ENCODE data around the gene NOSIP. TPM values are rescaled to one million over a fixed set of nuclear protein-coding genes. Genes with fewer than 3 reads are reported as not detected.

Gene NOSIP
- polyA plus RNA-seq, 4 donors: 51.8 to 181 (median 134) TPM

DNA sequence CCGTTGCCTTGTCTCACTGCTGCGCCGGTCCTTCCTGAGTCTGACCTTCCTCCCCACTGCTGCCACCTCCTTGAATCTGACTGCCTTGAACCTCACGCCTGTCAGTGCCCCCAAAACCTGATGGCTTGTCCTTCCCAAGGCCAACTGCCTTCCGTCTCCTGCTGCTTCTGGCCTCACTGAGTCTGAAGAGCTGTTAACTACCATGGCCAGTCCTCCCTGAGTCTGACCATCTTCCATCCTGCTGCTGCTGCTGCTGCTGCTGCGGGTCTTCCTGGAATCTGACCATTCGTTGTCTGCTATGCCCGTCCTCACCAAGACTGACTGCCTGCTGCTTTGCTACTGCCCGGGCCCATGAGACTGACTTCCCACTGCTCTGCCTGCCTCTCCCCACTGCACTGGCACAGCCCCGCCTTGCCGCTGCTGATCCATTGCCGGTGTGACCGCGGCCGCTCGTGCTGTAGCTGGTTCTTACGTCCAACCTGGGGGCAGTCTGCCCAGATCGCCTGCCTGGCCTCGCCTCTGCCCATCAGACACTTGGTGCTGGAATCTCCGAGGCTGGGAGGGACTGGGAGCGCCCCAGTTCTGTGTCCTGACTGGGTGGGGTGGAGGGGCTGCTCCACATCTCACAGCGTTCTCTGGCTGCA, 55.4 kb downstream of the NOSIP start:
- H3K36me3 ChIP-seq (ENCODE audit: control insufficient read depth in 3 of 3, insufficient read depth in 2 of 3, low read depth in 1 of 3, low read length in 3 of 3): peaks cover 2 to 93% (median 7%) of the 10 kb centered on the region in 3 donors
- no peak for FAIRE-seq

DNA sequence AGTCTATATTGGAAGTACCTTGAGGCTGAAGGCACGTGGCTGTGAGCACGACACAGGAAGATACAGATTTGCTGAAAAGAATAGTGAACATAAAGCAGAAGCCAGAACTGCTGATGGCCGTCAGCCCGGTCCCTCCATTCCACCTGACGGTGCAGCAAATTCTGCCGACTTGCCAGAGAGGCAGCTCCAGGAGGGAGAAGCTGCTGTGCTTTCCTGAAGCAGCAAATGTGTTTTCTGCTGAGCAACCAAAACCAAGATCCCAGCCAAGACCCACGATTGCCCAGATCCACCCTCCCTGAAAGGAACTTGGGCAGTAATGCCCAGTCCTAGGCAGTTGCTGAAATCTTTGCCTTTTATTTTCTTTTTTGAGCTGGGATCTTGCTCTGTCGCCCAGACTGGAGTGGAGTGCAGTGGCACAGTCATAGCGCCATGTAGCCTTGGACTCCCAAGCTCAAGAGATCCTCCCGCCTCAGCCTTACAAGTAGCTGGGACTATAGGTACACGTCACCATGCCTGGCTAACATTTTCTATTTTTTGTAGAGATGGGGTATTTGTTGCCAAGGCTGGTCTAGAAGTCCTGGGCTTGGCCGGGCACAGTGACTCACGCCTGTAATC, 59.5 kb downstream of the NOSIP start:
- H3K27ac ChIP-seq (ENCODE audit: low read depth in 1 of 3, low read length in 2 of 3): no peak overlapping the region
- H3K4me3 ChIP-seq (ENCODE audit: low read depth in 1 of 3, low read length in 3 of 3): no peak overlapping the region
- FAIRE-seq (no peak), DNase-seq (no peak)
- H3K36me3 ChIP-seq (ENCODE audit: control insufficient read depth in 3 of 3, insufficient read depth in 2 of 3, low read depth in 1 of 3, low read length in 3 of 3): peaks cover 3 to 80% (median 5%) of the 10 kb centered on the region in 3 donors
- no peaks in the 10 kb centered on the region for H3K9me3 ChIP-seq (ENCODE audit: control insufficient read depth in 2 of 2, insufficient read depth in 1 of 2, low read depth in 1 of 2, low read length in 1 of 2)
- WGBS, 3 donors: 82 to 87% (median 83%) methylated on average over 13 of the region's 13 CpGs
- H3K4me1 ChIP-seq (ENCODE audit: control insufficient read depth in 3 of 3, insufficient read depth in 2 of 3, low read depth in 1 of 3, low read length in 2 of 3): peaks cover 0 to 9% (median 0%) of the 10 kb centered on the region in 3 donors
- H3K27me3 ChIP-seq (ENCODE audit: control insufficient read depth in 3 of 3, insufficient read depth in 3 of 3, low read length in 3 of 3): no peaks in the 10 kb centered on the region

More for the DNA sequence above, 55.4 kb downstream of the NOSIP start:
- no peaks in the 10 kb centered on the region for H3K27me3 ChIP-seq (ENCODE audit: control insufficient read depth in 3 of 3, insufficient read depth in 3 of 3, low read length in 3 of 3)
- no peak for DNase-seq
- WGBS, 3 donors: 83 to 86% (median 83%) methylated on average over 22 of the region's 22 CpGs
- H3K9me3 ChIP-seq (ENCODE audit: control insufficient read depth in 2 of 2, insufficient read depth in 1 of 2, low read depth in 1 of 2, low read length in 1 of 2): no peaks in the 10 kb centered on the region
- H3K4me1 ChIP-seq (ENCODE audit: control insufficient read depth in 3 of 3, insufficient read depth in 2 of 3, low read depth in 1 of 3, low read length in 2 of 3): peaks cover 0 to 15% (median 4%) of the 10 kb centered on the region in 3 donors
- no peak overlapping the region for H3K27ac ChIP-seq (ENCODE audit: low read depth in 1 of 3, low read length in 2 of 3)
- H3K4me3 ChIP-seq (ENCODE audit: low read depth in 1 of 3, low read length in 3 of 3): no peak overlapping the region

DNA sequence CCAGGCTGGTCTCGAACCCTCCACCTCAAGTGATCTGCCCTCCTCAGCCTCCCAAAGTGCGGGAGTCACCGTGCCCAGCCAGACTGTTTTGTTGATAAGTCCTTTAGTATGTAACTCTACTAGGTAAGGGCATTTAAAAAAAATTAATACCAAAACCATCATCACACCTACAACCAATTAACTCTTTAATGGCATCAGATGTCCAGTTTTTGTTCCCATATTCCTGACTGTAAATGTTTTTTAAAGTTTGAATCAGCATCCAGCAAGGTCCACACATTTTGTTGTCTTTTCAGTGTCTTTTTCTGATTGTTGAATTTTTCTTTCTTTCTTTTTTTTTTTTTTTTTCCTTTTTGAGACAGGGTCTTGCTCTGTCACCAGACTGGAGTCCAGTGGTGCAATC, 62.3 kb downstream of the NOSIP start:
- no peak for FAIRE-seq

DNA sequence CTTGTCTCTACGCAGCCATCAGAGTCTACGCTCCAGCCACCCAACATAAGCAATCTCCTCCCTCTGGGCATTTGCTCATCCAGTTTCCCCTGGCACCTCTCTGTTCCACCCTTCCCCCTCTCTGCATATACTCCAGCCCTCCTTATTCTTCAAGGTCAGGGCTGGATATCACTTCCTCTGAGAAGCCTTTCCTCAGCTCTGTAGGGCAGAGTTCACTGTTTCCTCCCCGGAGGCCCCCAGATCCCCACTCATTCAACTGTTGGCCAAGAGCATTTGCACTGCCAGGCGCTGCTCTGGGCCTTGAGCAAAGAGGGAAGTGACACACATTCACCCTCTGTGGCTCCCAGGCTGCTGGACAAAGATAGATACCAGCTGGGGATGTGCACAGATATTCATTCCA, 64.6 kb downstream of the NOSIP start:
- no peaks in the 10 kb centered on the region for H3K9me3 ChIP-seq (ENCODE audit: control insufficient read depth in 2 of 2, insufficient read depth in 1 of 2, low read depth in 1 of 2, low read length in 1 of 2)
- H3K27ac ChIP-seq (ENCODE audit: low read depth in 1 of 3, low read length in 2 of 3): peak overlapping the region in 2 of 3 donors; percentile 60 to 94
- peaks cover 0 to 54% (median 3%) of the 10 kb centered on the region in 3 donors for H3K36me3 ChIP-seq (ENCODE audit: control insufficient read depth in 3 of 3, insufficient read depth in 2 of 3, low read depth in 1 of 3, low read length in 3 of 3)
- 11 to 41% (median 21%) methylated on average over 4 of the region's 4 CpGs for WGBS, 3 donors
- H3K4me1 ChIP-seq (ENCODE audit: control insufficient read depth in 3 of 3, insufficient read depth in 2 of 3, low read depth in 1 of 3, low read length in 2 of 3): peaks cover 0 to 33% (median 0%) of the 10 kb centered on the region in 3 donors
- peak overlapping the region in 2 of 3 donors; percentile 25 to 74 for H3K4me3 ChIP-seq (ENCODE audit: low read depth in 1 of 3, low read length in 3 of 3)
- H3K27me3 ChIP-seq (ENCODE audit: control insufficient read depth in 3 of 3, insufficient read depth in 3 of 3, low read length in 3 of 3): no peaks in the 10 kb centered on the region
- no peak for FAIRE-seq
- peak; percentile 75 to 92 for DNase-seq

More for the DNA sequence above, 62.3 kb downstream of the NOSIP start:
- Histone ChIP-seq H3K4me3 (ENCODE audit: low read depth in 1 of 3, low read length in 3 of 3) (no peak overlapping the region), H3K27me3 (ENCODE audit: control insufficient read depth in 3 of 3, insufficient read depth in 3 of 3, low read length in 3 of 3) (no peaks in the 10 kb centered on the region), H3K9me3 (ENCODE audit: control insufficient read depth in 2 of 2, insufficient read depth in 1 of 2, low read depth in 1 of 2, low read length in 1 of 2) (no peaks in the 10 kb centered on the region), H3K36me3 (ENCODE audit: control insufficient read depth in 3 of 3, insufficient read depth in 2 of 3, low read depth in 1 of 3, low read length in 3 of 3) (peaks cover 1 to 75% (median 3%) of the 10 kb centered on the region in 3 donors), H3K4me1 (ENCODE audit: control insufficient read depth in 3 of 3, insufficient read depth in 2 of 3, low read depth in 1 of 3, low read length in 2 of 3) (peaks cover 0 to 15% (median 0%) of the 10 kb centered on the region in 3 donors), H3K27ac (ENCODE audit: low read depth in 1 of 3, low read length in 2 of 3) (no peak overlapping the region)
- 90 to 93% (median 91%) methylated on average over 3 of the region's 3 CpGs for WGBS, 3 donors
- DNase-seq: no peak

DNA sequence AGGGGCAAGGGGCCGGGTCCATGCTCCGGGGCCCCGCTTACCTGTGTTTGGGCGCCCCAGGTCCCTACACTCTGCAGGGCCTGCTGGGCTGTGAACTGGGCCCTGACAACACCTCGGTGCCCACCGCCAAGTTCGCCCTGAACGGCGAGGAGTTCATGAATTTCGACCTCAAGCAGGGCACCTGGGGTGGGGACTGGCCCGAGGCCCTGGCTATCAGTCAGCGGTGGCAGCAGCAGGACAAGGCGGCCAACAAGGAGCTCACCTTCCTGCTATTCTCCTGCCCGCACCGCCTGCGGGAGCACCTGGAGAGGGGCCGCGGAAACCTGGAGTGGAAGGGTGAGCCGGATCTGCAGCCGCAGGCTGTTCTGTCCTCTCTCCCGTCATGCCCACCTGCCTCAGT, 66.2 kb downstream of the NOSIP start:
- Histone ChIP-seq H3K4me1 (ENCODE audit: control insufficient read depth in 3 of 3, insufficient read depth in 2 of 3, low read depth in 1 of 3, low read length in 2 of 3) (peaks cover 0 to 33% (median 0%) of the 10 kb centered on the region in 3 donors), H3K4me3 (ENCODE audit: low read depth in 1 of 3, low read length in 3 of 3) (peak overlapping the region; percentile 69 to 97 (median 74)), H3K9me3 (ENCODE audit: control insufficient read depth in 2 of 2, insufficient read depth in 1 of 2, low read depth in 1 of 2, low read length in 1 of 2) (no peaks in the 10 kb centered on the region), H3K27ac (ENCODE audit: low read depth in 1 of 3, low read length in 2 of 3) (peak overlapping the region; percentile 71 to 94 (median 84)), H3K27me3 (ENCODE audit: control insufficient read depth in 3 of 3, insufficient read depth in 3 of 3, low read length in 3 of 3) (no peaks in the 10 kb centered on the region), H3K36me3 (ENCODE audit: control insufficient read depth in 3 of 3, insufficient read depth in 2 of 3, low read depth in 1 of 3, low read length in 3 of 3) (peaks cover 0 to 44% (median 0%) of the 10 kb centered on the region in 3 donors)
- DNase-seq: peak in 1 of 2 donors; percentile 56
- FAIRE-seq: no peak
- 32 to 65% (median 35%) methylated on average over 18 to 21 of the region's 21 CpGs for WGBS, 3 donors

DNA sequence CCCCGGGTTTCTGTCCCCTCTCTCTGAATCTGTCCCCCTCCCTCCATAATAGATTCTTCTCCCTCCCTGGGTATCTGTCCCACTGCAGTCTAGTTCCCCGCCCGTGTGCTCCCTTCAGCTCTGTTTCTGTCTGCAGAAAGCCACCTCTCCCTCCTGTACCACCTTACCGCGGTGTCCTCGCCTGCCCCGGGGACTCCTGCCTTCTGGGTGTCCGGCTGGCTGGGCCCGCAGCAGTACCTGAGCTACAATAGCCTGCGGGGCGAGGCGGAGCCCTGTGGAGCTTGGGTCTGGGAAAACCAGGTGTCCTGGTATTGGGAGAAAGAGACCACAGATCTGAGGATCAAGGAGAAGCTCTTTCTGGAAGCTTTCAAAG, 66.6 kb downstream of the NOSIP start:
- Histone ChIP-seq H3K4me3 (ENCODE audit: low read depth in 1 of 3, low read length in 3 of 3) (peak overlapping the region; percentile 69 to 97 (median 74)), H3K27me3 (ENCODE audit: control insufficient read depth in 3 of 3, insufficient read depth in 3 of 3, low read length in 3 of 3) (no peaks in the 10 kb centered on the region), H3K27ac (ENCODE audit: low read depth in 1 of 3, low read length in 2 of 3) (peak overlapping the region; percentile 71 to 94 (median 84)), H3K36me3 (ENCODE audit: control insufficient read depth in 3 of 3, insufficient read depth in 2 of 3, low read depth in 1 of 3, low read length in 3 of 3) (peaks cover 0 to 44% (median 0%) of the 10 kb centered on the region in 3 donors), H3K4me1 (ENCODE audit: control insufficient read depth in 3 of 3, insufficient read depth in 2 of 3, low read depth in 1 of 3, low read length in 2 of 3) (peaks cover 0 to 33% (median 0%) of the 10 kb centered on the region in 3 donors), H3K9me3 (ENCODE audit: control insufficient read depth in 2 of 2, insufficient read depth in 1 of 2, low read depth in 1 of 2, low read length in 1 of 2) (no peaks in the 10 kb centered on the region)
- DNase-seq (peak in 1 of 2 donors; percentile 50), FAIRE-seq (no peak)
- WGBS, 3 donors: 12 to 39% (median 20%) methylated on average over 11 to 12 of the region's 12 CpGs

DNA sequence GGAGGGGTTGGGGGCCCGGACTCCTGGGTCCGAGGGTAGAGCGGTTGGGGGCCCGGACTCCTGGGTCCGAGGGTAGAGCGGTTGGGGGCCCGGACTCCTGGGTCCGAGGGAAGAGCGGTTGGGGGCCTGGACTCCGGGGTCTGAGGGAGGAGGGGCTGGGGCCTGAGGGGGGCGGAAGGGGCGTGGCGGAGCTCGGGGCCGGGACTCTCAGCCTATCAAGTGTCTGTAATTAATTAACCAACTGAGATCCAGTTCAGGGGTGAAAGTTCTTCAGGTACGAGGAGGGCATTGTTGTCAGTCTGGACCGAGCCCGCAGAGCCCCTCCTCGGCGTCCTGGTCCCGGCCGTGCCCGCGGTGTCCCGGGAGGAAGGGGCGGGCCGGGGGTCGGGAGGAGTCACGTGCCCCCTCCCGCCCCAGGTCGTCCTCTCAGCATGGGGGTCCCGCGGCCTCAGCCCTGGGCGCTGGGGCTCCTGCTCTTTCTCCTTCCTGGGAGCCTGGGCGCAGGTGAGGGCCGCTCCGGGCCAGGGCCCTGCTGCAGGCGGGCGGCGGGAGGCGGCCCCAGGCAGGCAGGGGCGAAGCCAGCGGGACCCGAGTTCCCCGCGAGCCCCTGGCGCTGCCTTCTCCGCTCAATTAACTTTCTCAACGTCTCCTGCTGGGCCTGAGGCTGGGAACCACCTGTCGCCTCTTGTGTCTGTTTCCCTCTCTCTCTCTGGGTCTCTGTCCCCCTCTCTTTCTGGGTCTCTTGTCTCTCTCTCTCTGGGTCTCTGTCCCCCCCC, 67.2 kb downstream of the NOSIP start:
- Histone ChIP-seq H3K4me3 (ENCODE audit: low read depth in 1 of 3, low read length in 3 of 3) (peak overlapping the region; percentile 69 to 97 (median 74)), H3K9me3 (ENCODE audit: control insufficient read depth in 2 of 2, insufficient read depth in 1 of 2, low read depth in 1 of 2, low read length in 1 of 2) (no peaks in the 10 kb centered on the region), H3K27ac (ENCODE audit: low read depth in 1 of 3, low read length in 2 of 3) (peak overlapping the region; percentile 88 to 94 (median 90)), H3K27me3 (ENCODE audit: control insufficient read depth in 3 of 3, insufficient read depth in 3 of 3, low read length in 3 of 3) (no peaks in the 10 kb centered on the region), H3K4me1 (ENCODE audit: control insufficient read depth in 3 of 3, insufficient read depth in 2 of 3, low read depth in 1 of 3, low read length in 2 of 3) (peaks cover 0 to 33% (median 0%) of the 10 kb centered on the region in 3 donors), H3K36me3 (ENCODE audit: control insufficient read depth in 3 of 3, insufficient read depth in 2 of 3, low read depth in 1 of 3, low read length in 3 of 3) (peaks cover 0 to 40% (median 0%) of the 10 kb centered on the region in 3 donors)
- no peak for FAIRE-seq
- WGBS, 3 donors: 0 to 1% (median 0%) methylated on average over 19 to 50 of the region's 50 CpGs
- peak; percentile 88 to 89 for DNase-seq

DNA sequence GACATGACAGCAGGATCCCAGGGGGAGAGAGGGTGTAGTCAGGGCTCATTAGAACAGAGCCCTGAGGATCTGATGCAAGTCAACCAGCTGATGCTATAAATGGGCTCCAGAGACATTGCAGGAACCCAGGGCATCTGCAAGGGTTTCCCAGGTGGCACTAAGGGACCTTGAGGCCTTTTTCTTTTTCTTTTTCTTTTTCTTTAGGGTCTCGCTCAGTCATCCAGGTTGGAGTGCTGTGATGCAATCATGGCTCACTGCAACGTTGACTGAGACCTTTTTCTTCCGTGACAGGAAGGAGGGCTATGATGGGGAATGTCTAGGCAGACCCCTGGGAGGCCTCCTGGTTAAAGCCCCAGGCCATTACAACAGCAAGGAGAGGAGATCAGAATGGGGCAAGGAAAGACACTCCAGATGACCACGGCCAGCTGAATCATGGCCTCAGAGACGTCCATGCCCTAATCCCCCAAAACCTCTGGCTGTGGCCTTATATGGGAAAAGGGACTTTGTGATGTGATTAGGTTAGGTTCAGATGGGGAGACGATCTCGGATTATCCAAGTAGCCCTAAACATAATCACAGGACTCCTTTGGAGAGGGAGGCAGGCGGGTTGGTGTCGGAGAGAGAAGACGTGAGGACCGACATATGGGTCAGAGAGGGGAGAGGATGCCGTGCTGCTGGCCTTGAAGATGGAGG, 72.4 kb downstream of the NOSIP start:
- WGBS, 3 donors: 80 to 89% (median 86%) methylated on average over 12 of the region's 12 CpGs
- no peak overlapping the region for H3K27ac ChIP-seq (ENCODE audit: low read depth in 1 of 3, low read length in 2 of 3)
- no peak overlapping the region for H3K4me3 ChIP-seq (ENCODE audit: low read depth in 1 of 3, low read length in 3 of 3)
- no peaks in the 10 kb centered on the region for H3K27me3 ChIP-seq (ENCODE audit: control insufficient read depth in 3 of 3, insufficient read depth in 3 of 3, low read length in 3 of 3)
- H3K4me1 ChIP-seq (ENCODE audit: control insufficient read depth in 3 of 3, insufficient read depth in 2 of 3, low read depth in 1 of 3, low read length in 2 of 3): peaks cover 0 to 29% (median 0%) of the 10 kb centered on the region in 3 donors
- H3K36me3 ChIP-seq (ENCODE audit: control insufficient read depth in 3 of 3, insufficient read depth in 2 of 3, low read depth in 1 of 3, low read length in 3 of 3): no peaks in the 10 kb centered on the region
- no peaks in the 10 kb centered on the region for H3K9me3 ChIP-seq (ENCODE audit: control insufficient read depth in 2 of 2, insufficient read depth in 1 of 2, low read depth in 1 of 2, low read length in 1 of 2)
- DNase-seq: no peak
- FAIRE-seq: no peak

All from small intestine (tissue), 7 donors.